ENCODE results near the gene LAMB2.

Gene LAMB2

DNA sequence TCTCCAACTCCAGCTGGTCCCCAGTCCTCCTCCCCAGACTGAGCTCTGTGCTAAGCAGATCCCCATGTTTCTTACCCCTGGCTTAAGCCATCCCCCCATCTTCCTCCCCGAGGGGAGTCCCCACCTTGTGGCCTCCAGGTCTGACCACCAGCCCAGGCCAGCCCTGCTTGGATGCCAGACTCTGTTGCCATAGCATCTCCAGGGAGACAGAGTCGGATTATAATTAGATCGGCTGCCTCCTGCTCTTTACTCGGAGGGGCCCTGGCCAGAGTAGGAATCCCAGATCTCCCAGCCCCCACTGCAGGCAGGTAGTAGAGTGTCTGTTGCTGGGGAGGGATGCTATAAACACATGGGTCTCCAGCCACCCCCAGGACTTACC, 40.9 kb upstream of the LAMB2 start:
- Histone ChIP-seq H3K27me3 (ENCODE audit: insufficient read depth, poor library complexity, severe bottlenecking) (no peaks in the 10 kb centered on the region), H3K27ac (replicated peaks) (no peak overlapping the region), H3K4me3 (replicated peaks; ENCODE audit: insufficient read depth, low read length) (no peak overlapping the region)
- TF ChIP-seq, protein P1, sequence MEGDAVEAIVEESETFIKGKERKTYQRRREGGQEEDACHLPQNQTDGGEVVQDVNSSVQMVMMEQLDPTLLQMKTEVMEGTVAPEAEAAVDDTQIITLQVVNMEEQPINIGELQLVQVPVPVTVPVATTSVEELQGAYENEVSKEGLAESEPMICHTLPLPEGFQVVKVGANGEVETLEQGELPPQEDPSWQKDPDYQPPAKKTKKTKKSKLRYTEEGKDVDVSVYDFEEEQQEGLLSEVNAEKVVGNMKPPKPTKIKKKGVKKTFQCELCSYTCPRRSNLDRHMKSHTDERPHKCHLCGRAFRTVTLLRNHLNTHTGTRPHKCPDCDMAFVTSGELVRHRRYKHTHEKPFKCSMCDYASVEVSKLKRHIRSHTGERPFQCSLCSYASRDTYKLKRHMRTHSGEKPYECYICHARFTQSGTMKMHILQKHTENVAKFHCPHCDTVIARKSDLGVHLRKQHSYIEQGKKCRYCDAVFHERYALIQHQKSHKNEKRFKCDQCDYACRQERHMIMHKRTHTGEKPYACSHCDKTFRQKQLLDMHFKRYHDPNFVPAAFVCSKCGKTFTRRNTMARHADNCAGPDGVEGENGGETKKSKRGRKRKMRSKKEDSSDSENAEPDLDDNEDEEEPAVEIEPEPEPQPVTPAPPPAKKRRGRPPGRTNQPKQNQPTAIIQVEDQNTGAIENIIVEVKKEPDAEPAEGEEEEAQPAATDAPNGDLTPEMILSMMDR (IDR thresholded peaks at IDR 0.05; ENCODE audit: insufficient read depth, low read length): no peak
- TF ChIP-seq GABPA (IDR thresholded peaks at IDR 0.05; ENCODE audit: low read depth): no peak
- TF ChIP-seq, protein P2, sequence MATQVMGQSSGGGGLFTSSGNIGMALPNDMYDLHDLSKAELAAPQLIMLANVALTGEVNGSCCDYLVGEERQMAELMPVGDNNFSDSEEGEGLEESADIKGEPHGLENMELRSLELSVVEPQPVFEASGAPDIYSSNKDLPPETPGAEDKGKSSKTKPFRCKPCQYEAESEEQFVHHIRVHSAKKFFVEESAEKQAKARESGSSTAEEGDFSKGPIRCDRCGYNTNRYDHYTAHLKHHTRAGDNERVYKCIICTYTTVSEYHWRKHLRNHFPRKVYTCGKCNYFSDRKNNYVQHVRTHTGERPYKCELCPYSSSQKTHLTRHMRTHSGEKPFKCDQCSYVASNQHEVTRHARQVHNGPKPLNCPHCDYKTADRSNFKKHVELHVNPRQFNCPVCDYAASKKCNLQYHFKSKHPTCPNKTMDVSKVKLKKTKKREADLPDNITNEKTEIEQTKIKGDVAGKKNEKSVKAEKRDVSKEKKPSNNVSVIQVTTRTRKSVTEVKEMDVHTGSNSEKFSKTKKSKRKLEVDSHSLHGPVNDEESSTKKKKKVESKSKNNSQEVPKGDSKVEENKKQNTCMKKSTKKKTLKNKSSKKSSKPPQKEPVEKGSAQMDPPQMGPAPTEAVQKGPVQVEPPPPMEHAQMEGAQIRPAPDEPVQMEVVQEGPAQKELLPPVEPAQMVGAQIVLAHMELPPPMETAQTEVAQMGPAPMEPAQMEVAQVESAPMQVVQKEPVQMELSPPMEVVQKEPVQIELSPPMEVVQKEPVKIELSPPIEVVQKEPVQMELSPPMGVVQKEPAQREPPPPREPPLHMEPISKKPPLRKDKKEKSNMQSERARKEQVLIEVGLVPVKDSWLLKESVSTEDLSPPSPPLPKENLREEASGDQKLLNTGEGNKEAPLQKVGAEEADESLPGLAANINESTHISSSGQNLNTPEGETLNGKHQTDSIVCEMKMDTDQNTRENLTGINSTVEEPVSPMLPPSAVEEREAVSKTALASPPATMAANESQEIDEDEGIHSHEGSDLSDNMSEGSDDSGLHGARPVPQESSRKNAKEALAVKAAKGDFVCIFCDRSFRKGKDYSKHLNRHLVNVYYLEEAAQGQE (IDR thresholded peaks at IDR 0.05; ENCODE audit: insufficient replicate concordance, low read depth): no peak
- TF ChIP-seq POLR2AphosphoS5 (IDR thresholded peaks at IDR 0.05; ENCODE audit: low read depth): no peak
- TF ChIP-seq SPI1 (IDR thresholded peaks at IDR 0.05; ENCODE audit: borderline replicate concordance, low read depth): no peak
- no peak for DNase-seq (ENCODE audit: low read depth in 1 of 2, low spot score in 1 of 2)

DNA sequence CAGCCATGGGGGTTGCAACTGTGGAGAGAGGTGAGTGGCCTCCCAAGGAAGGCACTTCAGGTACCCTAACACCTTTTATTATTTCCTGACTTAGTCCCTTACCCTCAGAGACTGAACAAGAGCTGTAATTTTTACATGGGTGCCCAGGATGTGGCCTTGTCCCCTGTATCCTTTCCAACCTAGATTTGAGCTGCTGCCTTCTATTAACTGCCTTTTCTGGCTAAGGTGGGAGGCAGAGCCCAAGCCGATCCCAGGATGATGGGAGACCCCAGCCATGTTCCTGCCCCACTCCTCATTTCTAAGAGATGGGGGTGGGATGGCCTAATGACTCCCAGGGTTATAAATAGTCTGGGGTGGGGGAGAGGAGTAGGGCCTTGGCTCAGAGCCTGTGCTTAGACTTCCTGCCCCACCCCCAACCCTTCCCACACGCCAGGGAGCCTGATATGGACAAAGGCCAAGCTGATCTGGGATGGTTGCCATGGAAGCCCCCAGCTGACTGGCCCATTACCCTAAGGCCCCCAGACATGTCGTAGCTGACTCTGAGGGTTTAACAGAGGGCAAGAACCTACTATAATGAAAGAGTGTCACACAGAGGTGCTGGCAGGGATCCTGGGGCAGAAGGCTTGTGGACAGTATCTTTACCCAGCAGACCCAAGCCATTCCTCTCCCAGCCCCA, 40.4 kb upstream of the LAMB2 start:
- no peak overlapping the region for H3K27ac ChIP-seq (replicated peaks)
- DNase-seq (ENCODE audit: low read depth in 1 of 2, low spot score in 1 of 2): no peak
- no peaks in the 10 kb centered on the region for H3K27me3 ChIP-seq (ENCODE audit: insufficient read depth, poor library complexity, severe bottlenecking)
- TF ChIP-seq SPI1 (IDR thresholded peaks at IDR 0.05; ENCODE audit: borderline replicate concordance, low read depth): no peak
- no peak for TF ChIP-seq POLR2AphosphoS5 (IDR thresholded peaks at IDR 0.05; ENCODE audit: low read depth)
- TF ChIP-seq, protein P1 (IDR thresholded peaks at IDR 0.05; ENCODE audit: insufficient read depth, low read length): no peak
- TF ChIP-seq GABPA (IDR thresholded peaks at IDR 0.05; ENCODE audit: low read depth): no peak
- TF ChIP-seq, protein P2 (IDR thresholded peaks at IDR 0.05; ENCODE audit: insufficient replicate concordance, low read depth): no peak
- H3K4me3 ChIP-seq (replicated peaks; ENCODE audit: insufficient read depth, low read length): no peak overlapping the region

GRCh38 chr3:49172551-49173041, 39.7 kb upstream of the LAMB2 start:
- TF ChIP-seq GABPA (IDR thresholded peaks at IDR 0.05; ENCODE audit: low read depth): no peak
- no peak for TF ChIP-seq SPI1 (IDR thresholded peaks at IDR 0.05; ENCODE audit: borderline replicate concordance, low read depth)
- TF ChIP-seq POLR2AphosphoS5 (IDR thresholded peaks at IDR 0.05; ENCODE audit: low read depth): no peak
- TF ChIP-seq, protein P1 (IDR thresholded peaks at IDR 0.05; ENCODE audit: insufficient read depth, low read length): no peak
- TF ChIP-seq, protein P2 (IDR thresholded peaks at IDR 0.05; ENCODE audit: insufficient replicate concordance, low read depth): no peak
- DNase-seq (ENCODE audit: low read depth in 1 of 2, low spot score in 1 of 2): no peak
- Histone ChIP-seq H3K4me3 (replicated peaks; ENCODE audit: insufficient read depth, low read length) (no peak overlapping the region), H3K27ac (replicated peaks) (no peak overlapping the region), H3K27me3 (ENCODE audit: insufficient read depth, poor library complexity, severe bottlenecking) (no peaks in the 10 kb centered on the region)
